ENCODE measurements around the gene MOV10.
A peak's percentile ranks its signal among the peaks of the same experiment; 100 is the strongest.

The MOV10 gene

DNA sequence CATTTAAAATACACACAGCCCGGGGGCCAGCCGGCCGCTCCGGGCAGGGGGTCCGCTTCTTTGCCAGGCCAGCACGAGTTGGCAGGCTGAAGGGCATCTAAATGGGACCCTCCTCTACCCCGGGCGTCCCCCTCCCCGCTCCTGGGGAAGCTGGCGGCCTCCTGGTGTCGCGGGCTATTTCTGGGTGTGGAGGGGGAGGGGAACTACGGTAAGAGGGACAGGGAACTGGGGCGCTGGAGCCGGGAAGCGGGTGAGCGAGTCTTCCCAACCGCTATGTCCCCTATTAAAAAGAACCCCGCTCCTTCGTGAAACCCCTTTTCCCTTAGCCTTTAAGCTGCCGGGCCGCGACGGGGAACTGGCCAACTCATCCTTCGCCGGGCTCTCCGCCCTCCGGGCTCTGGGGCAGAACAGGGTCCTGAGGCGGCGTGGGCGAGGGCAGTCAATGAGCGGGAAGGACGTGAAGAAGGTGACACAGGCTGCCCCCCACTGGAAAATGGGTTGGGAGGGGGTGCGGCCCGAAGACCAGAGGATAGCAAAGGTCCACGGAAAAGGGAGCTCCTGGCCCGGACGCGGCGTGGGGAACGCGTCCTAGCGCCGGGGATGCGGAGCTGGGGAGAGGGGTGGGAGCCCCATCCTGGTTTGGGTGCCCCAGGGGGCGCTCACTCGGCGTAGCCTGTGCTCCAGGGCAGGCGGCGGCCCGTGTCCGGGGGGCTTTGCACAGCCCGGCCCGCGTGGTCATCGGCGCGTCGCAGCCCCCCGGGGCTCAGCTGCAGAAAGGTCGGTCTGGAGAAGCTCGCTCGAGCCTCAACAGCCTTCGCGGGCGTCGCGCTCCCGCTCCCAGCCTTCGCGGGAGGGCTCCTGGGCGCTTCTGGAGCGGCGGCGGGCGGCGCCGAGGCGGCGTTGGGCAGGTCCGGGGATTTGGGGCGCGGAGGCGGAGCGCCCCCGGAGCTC is 40.1 kb downstream of the MOV10 start:
- DNase-seq (ENCODE audit: low spot score) = no peak
- TF ChIP-seq, protein P1, sequence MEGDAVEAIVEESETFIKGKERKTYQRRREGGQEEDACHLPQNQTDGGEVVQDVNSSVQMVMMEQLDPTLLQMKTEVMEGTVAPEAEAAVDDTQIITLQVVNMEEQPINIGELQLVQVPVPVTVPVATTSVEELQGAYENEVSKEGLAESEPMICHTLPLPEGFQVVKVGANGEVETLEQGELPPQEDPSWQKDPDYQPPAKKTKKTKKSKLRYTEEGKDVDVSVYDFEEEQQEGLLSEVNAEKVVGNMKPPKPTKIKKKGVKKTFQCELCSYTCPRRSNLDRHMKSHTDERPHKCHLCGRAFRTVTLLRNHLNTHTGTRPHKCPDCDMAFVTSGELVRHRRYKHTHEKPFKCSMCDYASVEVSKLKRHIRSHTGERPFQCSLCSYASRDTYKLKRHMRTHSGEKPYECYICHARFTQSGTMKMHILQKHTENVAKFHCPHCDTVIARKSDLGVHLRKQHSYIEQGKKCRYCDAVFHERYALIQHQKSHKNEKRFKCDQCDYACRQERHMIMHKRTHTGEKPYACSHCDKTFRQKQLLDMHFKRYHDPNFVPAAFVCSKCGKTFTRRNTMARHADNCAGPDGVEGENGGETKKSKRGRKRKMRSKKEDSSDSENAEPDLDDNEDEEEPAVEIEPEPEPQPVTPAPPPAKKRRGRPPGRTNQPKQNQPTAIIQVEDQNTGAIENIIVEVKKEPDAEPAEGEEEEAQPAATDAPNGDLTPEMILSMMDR (IDR thresholded peaks at IDR 0.05; ENCODE audit: borderline replicate concordance, control extremely low read depth, extremely low read depth, insufficient read depth, missing control alignments) = no peak
- in situ Hi-C loops (cut with MboI; ENCODE audit: low sequenced_read_pairs, unreplicated experiment) = loop anchor here (5.0 to 25.0 kb wide), 2 partner anchors 93 to 323 kb away; no protein-coding TSS in a partner anchor

DNA sequence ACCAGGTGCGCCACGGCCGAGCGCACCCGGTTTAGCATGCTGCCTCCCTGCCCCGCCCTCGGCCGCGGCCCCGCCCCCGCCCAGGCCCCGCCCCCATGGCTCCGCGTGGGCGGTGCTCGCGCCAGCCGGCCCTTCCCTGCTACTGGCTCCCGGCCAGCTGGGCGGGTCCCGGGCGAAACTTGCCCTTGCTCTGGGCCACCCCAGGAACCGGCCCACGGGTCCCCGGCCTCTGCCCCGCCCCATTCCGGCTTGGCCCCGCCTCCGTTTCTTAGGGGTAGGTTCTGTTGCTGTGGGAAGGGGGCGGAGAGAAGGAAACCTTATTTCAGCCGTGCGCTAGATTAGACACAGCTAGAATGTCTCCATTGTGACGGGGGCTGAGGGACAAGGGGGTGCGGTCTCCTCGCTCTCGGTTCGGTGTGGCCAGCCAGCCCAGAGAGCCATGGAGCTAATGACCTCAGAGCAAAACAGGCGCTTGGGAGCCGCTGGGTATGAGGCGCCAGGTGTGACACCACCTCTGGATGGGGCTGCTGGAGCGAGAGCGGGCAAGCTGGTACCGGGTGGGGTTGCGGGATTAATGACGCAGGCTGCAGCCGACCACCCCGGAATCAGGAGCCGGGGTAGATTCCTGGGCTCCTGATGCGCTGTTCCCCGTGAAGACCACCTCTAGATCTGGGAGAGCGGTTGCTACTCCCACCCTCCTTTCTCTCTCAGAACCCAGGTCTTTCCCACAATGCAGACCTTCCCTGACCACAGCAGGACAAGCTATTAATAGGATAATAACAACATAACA is 41.0 kb downstream of the MOV10 start, which contains the start of gene PPM1J:
Gene PPM1J, minus strand, starts transcription at position 69 of the 790 bp plus-strand sequence. Its CDS starts 31 bp downstream, at position 38.
- TF ChIP-seq, protein P1 (IDR thresholded peaks at IDR 0.05; ENCODE audit: borderline replicate concordance, control extremely low read depth, extremely low read depth, insufficient read depth, missing control alignments) = no peak
- peak; percentile 98 for DNase-seq (ENCODE audit: low spot score)
- in situ Hi-C loops (cut with MboI; ENCODE audit: low sequenced_read_pairs, unreplicated experiment) = loop anchor here (5.0 to 25.0 kb wide), 2 partner anchors 92 to 322 kb away; no protein-coding TSS in a partner anchor

DNA sequence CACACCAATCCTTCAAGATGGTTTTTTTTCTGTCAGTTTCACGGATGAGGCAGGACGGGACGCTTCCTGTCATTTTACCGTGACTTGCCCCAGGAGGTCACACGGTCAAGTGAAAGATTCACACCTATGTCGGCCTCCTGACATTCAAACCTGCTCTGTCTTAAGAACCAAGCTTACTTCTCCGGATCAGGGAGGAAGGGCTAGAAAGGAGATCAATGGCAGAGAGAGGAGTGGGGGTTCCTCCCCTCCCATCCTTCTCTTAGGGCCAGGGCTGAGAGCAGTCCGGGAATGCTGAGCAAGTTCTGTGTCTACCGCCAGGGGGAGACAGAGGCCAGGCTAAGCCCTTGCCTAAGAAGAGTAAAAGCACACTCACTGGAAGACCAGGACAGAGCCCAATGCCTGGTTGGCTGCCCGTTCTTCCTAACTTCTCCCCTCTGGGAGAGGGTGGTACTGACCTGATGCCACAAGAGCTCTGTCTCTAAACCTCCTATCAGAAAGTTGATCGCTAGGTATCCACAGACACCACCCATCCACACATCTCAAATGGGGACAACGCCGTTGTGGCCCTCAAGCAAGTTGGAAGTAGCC is 41.8 kb downstream of the MOV10 start:
- peak; percentile 77 for DNase-seq (ENCODE audit: low spot score)
- in situ Hi-C loops (cut with MboI; ENCODE audit: low sequenced_read_pairs, unreplicated experiment) = loop anchor here (5.0 to 25.0 kb wide), 2 partner anchors 91 to 321 kb away; no protein-coding TSS in a partner anchor
- TF ChIP-seq, protein P1 (IDR thresholded peaks at IDR 0.05; ENCODE audit: borderline replicate concordance, control extremely low read depth, extremely low read depth, insufficient read depth, missing control alignments) = peak; percentile 91

DNA sequence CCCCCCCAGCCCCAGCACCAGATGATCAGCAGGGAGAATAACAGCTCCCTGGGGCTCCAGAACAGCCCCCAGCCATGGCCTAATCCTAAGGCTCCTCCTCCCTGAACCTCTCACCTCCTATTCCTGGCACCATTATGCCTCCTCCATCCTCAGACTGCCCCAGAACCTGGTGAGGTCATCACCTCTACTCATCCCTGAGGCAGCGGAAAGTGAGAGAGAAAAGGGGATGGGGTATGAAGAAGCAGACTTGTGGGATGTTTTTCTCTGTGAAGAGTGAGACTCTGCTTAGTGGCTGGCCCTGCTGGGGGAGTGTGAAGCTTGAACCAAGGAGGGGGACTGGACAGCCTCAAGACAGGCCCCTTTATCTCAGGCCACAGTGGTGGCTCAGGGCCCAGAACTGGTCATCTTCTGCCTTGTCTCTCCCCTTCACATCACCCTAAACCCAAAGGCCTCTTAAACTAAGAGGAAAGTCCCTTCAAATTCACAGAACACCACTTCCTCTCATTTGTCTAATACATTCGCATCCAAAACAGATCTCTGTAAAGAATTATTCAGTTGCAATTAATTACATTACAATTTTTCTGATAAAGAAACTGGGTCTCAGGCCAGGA is 42.9 kb downstream of the MOV10 start:
- TF ChIP-seq, protein P1 (IDR thresholded peaks at IDR 0.05; ENCODE audit: borderline replicate concordance, control extremely low read depth, extremely low read depth, insufficient read depth, missing control alignments) = no peak
- no peak for DNase-seq (ENCODE audit: low spot score)
- in situ Hi-C loops (cut with MboI; ENCODE audit: low sequenced_read_pairs, unreplicated experiment) = loop anchor here (5.0 to 25.0 kb wide), 2 partner anchors 90 to 320 kb away; no protein-coding TSS in a partner anchor

DNA sequence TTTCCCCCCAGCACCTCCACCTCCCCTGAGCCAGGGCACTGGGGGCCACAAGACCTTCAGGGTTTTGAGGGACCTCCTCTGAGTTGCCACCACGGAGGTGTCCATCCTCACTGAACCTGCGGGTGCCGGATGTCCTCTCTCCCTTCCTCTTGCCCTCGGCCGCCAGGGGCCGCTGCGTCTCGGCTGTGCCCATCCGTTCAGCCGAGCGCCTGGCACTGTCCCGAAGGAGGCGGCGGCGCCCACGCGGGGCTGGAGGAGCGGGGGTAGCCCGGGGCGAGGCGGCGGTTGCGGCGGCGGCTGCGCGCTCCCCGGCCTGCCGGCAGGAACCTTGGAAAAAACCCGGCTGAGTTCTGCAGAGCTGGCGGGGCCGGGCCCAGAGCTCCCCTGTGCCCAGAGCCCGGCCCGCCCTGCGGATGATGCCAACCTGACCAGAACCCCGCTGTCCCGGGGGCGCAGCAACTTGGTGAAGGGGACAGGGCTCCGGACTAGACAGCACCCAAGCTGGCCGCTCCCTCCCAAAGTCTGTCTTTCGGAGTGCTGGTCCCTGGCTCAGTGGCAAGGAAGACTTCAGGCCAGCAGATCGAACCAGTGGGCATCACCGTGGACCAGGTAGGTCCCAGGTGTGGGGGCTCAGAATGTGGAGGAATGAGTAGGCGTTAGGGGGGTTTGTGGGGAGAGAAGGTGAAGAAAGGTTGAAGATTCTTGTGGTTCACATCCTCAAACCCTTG is 44.4 kb downstream of the MOV10 start:
- TF ChIP-seq, protein P1 (IDR thresholded peaks at IDR 0.05; ENCODE audit: borderline replicate concordance, control extremely low read depth, extremely low read depth, insufficient read depth, missing control alignments) = peak; percentile 93
- peak; percentile 83 for DNase-seq (ENCODE audit: low spot score)
- in situ Hi-C loops (cut with MboI; ENCODE audit: low sequenced_read_pairs, unreplicated experiment) = loop anchor here (5.0 to 25.0 kb wide), 2 partner anchors 88 to 318 kb away; no protein-coding TSS in a partner anchor
